GM18909 (cell line): ENCODE data around the gene MKRN2OS.

Experiments used
- ATAC-seq: cut with Tn5 transposase; IDR thresholded peaks from one replicate; pipeline ENCODE4 v1.9.1; 2021; ENCODE audit warnings: mild to moderate bottlenecking; ENCODE audit not compliant: unreplicated experiment, poor library complexity

The MKRN2OS gene

GRCh38 chr3:12545473-12545791 lies at the start of gene MKRN2OS:
Gene MKRN2OS, minus strand, starts transcription at chr3:12545499. Its CDS starts 35 bp downstream, at chr3:12545464.
- ATAC-seq = no peak

- no peak for ATAC-seq
Measured at GRCh38 chr3:12593473-12593872, 48.2 kb upstream of the MKRN2OS start.

- ATAC-seq = no peak
Measured at GRCh38 chr3:12591997-12592715, 46.9 kb upstream of the MKRN2OS start.

GRCh38 chr3:12591456-12591855 lies 46.2 kb upstream of the MKRN2OS start:
- no peak for ATAC-seq

- ATAC-seq = no peak
Measured at GRCh38 chr3:12590096-12590495, 44.8 kb upstream of the MKRN2OS start.

- no peak for ATAC-seq
Measured at GRCh38 chr3:12588039-12589009, 43.0 kb upstream of the MKRN2OS start.

- ATAC-seq = no peak
Measured at GRCh38 chr3:12586403-12586802, 41.1 kb upstream of the MKRN2OS start.

- no peak for ATAC-seq
Measured at GRCh38 chr3:12585970-12586369, 40.7 kb upstream of the MKRN2OS start.

- no peak for ATAC-seq
Measured at GRCh38 chr3:12585181-12585580, 39.9 kb upstream of the MKRN2OS start.

GRCh38 chr3:12584083-12584482 lies 38.8 kb upstream of the MKRN2OS start:
- no peak for ATAC-seq

GRCh38 chr3:12583280-12583679 lies 38.0 kb upstream of the MKRN2OS start:
- ATAC-seq = no peak

- ATAC-seq = no peak
Measured at GRCh38 chr3:12582730-12583129, 37.4 kb upstream of the MKRN2OS start.

- no peak for ATAC-seq
Measured at GRCh38 chr3:12579905-12580304, 34.6 kb upstream of the MKRN2OS start.

GRCh38 chr3:12579456-12579855 lies 34.2 kb upstream of the MKRN2OS start:
- ATAC-seq = no peak

GRCh38 chr3:12578742-12579141 lies 33.4 kb upstream of the MKRN2OS start:
- ATAC-seq = no peak

GRCh38 chr3:12577379-12577778 lies 32.1 kb upstream of the MKRN2OS start:
- no peak for ATAC-seq

- no peak for ATAC-seq
Measured at GRCh38 chr3:12574661-12575060, 29.4 kb upstream of the MKRN2OS start.

GRCh38 chr3:12574131-12574530 lies 28.8 kb upstream of the MKRN2OS start:
- no peak for ATAC-seq

- ATAC-seq = no peak
Measured at GRCh38 chr3:12571986-12572385, 26.7 kb upstream of the MKRN2OS start.

- ATAC-seq = no peak
Measured at GRCh38 chr3:12569836-12570235, 24.5 kb upstream of the MKRN2OS start.

GRCh38 chr3:12568747-12569146 lies 23.4 kb upstream of the MKRN2OS start:
- ATAC-seq = no peak
